Panc1 (cell line): ENCODE results near the gene ARHGEF6. TPM values are rescaled to one million over a fixed set of nuclear protein-coding genes. Genes with fewer than 3 reads are reported as not detected.

Experiments used
- ATAC-seq: fragments of 200-7000 bp; cut with Tn5 transposase; 2 replicates; pipeline ENCODE4 v1.9.1; 2020; ENCODE audit warnings: mild to moderate bottlenecking, moderate library complexity
- BruUV-seq: library from RNA; stranded (reverse); fragments of 400-500 nt; replicated peaks from 2 replicates; lab custom pipeline; 2021; lab: Mats Ljungman, UMichigan
- CTCF ChIA-PET: fragments of 300-600 bp; sonication (Branson Sonifier 250); formaldehyde crosslinking; loops from one replicate; lab custom pipeline; 2022; ENCODE audit warnings: antibody characterized with exemption; lab: Charles Lee
- POLR2A ChIA-PET: fragments of 300-600 bp; sonication (Branson Sonifier 250); formaldehyde crosslinking; loops from one replicate; lab custom pipeline; 2022; ENCODE audit warnings: antibody characterized with exemption; lab: Charles Lee
- DNase-seq: peaks from one replicate; pipeline ENCODE4 v3.0.0-alpha.2; 2010; ENCODE audit warnings: low read depth, low spot score
- H3K27ac ChIP-seq: 2 replicates; pipeline ENCODE4 v1.5.1; 2011; ENCODE audit warnings: mild to moderate bottlenecking, low read length, inconsistent platforms
- H3K27me3 ChIP-seq: fragments of 200-500 bp; sonication (Bioruptor generic); 2 replicates; pipeline ENCODE4 v1.6.0; 2014; ENCODE audit warnings: low read length, inconsistent platforms; ENCODE audit not compliant: control insufficient read depth, insufficient read depth
- H3K36me3 ChIP-seq: fragments of 200-500 bp; sonication (Bioruptor generic); 2 replicates; pipeline ENCODE4 v1.5.1; 2014; ENCODE audit warnings: inconsistent platforms, mild to moderate bottlenecking, low read length, moderate library complexity; ENCODE audit not compliant: control insufficient read depth, insufficient read depth
- H3K4me1 ChIP-seq: 2 replicates; pipeline ENCODE4 v1.5.1; 2011; ENCODE audit warnings: inconsistent platforms, mild to moderate bottlenecking, low read length, moderate library complexity; ENCODE audit not compliant: control insufficient read depth, insufficient read depth
- H3K4me3 ChIP-seq, 2 experiments: 2 replicates each; pipeline ENCODE4 v1.5.1; 2011 to 2012; ENCODE audit warnings: low read depth in 2 of 2, low read length in 2 of 2, mild to moderate bottlenecking in 2 of 2, inconsistent platforms in 1 of 2, moderate library complexity in 1 of 2
- H3K9me3 ChIP-seq: fragments of 200-500 bp; sonication (Bioruptor generic); 2 replicates; pipeline ENCODE4 v1.5.1; 2014; ENCODE audit warnings: low read depth, mild to moderate bottlenecking, inconsistent platforms, low read length, moderate library complexity; ENCODE audit not compliant: control insufficient read depth, insufficient read depth
- POLR2AphosphoS5 ChIP-seq: IDR thresholded peaks from 2 replicates; pipeline ENCODE4 v1.6.1; 2012; ENCODE audit warnings: mild to moderate bottlenecking, low read depth, low read length, moderate library complexity
- SIN3A ChIP-seq: IDR thresholded peaks from 2 replicates; pipeline ENCODE4 v1.6.1; 2012; ENCODE audit warnings: low read depth, mild to moderate bottlenecking, low read length, moderate library complexity, borderline replicate concordance; ENCODE audit not compliant: insufficient read depth
- TCF7L2 ChIP-seq: IDR thresholded peaks from 2 replicates; pipeline ENCODE4 v1.6.1; 2011; ENCODE audit warnings: mild to moderate bottlenecking, low read depth, low read length, inconsistent platforms
- in situ Hi-C: cut with HindIII; loops from 2 replicates; pipeline ENCODE4 v1.10.0; 2016; ENCODE audit warnings: low sequenced_read_pairs, low pct_unique_long_range_greater_than_20kb
- intact Hi-C: fragments of 100-400 bp; cut with micrococcal nuclease; formaldehyde crosslinking; loops from one replicate; pipeline ENCODE4 v1.10.0; 2022; ENCODE audit not compliant: unreplicated experiment
- total RNA-seq: library from RNA; stranded (reverse); gene quantifications from one replicate; pipeline ENCODE4 v1.2.1, GENCODE V29; 2021; ENCODE audit not compliant: unreplicated experiment
- TF ChIP-seq, protein P1 (sequence below), 2 experiments: IDR thresholded peaks; 2 replicates each; pipeline ENCODE4 v1.6.1; 2011 to 2012; ENCODE audit warnings: low read depth in 2 of 2, control low read depth in 1 of 2, low read length in 1 of 2, mild to moderate bottlenecking in 1 of 2, moderate library complexity in 1 of 2; ENCODE audit not compliant: insufficient read depth in 1 of 2
- TF ChIP-seq, protein P2 (sequence below): fragments of 450-650 bp; IDR thresholded peaks from 2 replicates; pipeline ENCODE4 v1.5.1; 2017; ENCODE audit warnings: mild to moderate bottlenecking

The ARHGEF6 gene
- total RNA-seq, 1 experiment from 2014 or later: 35.5 TPM

DNA sequence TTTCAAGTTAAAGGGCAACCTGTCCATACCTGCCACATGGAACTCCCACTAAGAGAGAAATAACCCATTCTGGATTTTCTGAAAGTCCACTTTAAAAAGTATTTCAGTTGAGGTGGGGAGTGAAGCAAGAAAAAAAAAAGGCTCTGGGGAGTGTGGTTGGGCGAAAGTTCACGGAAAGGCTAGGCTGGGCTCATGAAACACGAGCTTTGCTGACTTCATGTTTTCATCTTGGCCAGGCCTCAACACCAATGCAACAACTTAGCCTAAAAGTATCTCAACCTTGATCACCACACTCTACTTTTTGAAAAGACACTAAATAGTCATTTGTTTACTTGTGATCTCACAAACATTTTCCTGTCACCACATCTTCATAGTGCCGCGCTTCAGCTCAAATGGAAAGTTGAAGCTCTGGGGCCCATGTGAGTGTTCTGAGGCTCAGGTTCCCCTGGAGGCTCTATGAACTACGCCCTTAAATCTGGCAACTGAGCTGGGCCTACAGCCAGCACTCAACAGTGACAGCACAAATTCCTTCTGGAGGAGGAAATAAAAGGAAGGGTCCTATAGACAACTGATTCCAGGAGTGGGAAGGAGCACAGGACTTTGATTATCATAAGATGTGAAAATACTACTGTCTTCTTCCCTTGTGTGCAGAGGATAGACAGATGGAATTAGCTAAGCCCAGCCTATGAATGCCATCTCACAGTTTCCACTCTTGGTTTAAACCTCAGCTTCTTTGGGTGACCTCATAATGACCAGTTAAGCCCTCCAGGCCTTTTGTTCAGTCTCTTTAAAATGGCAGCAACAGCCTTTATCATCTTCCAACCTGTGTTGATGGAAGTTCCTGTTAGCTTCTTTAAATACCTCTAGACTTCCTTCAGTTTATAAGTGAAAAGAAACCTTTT is 127.7 kb downstream of the ARHGEF6 start:
- H3K9me3 ChIP-seq: no peaks in the 10 kb centered on the region
- ATAC-seq: no peak
- TF ChIP-seq SIN3A: no peak
- no peak overlapping the region for H3K27ac ChIP-seq
- DNase-seq: no peak
- H3K27me3 ChIP-seq: peaks cover 11% of the 10 kb centered on the region
- H3K36me3 ChIP-seq: no peaks in the 10 kb centered on the region
- ChIA-PET POLR2A (interaction anchor here (0.7 kb wide), 1 partner anchor 48 kb away, joined by 7 read pairs; no protein-coding TSS in a partner anchor), CTCF (no interaction called here)
- no peaks in the 10 kb centered on the region for H3K4me1 ChIP-seq
- in situ Hi-C loops: no loop called here
- no peak overlapping the region for H3K4me3 ChIP-seq
- no TSS peak for BruUV-seq
- intact Hi-C loops: no loop called here

DNA sequence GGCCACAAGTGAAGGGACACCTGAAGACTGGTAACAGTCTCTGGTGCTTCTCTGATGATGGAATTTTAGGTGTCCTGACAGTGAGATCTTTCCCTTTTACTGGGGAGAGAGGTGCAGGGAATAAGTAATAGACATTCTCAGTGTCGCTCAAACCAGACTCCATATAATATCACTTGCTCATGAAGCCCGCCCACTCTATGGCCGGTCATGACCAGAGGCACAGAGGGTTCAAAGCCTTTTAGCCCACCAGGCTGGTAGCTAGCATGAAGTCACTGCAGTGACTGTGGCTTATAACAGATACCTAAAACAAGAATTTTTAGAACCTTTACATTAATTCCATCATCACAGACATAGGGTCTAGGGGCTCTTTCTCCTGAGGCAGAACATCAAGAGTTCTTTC is 129.9 kb downstream of the ARHGEF6 start:
- BruUV-seq: no TSS peak
- no peak for ATAC-seq
- no peaks in the 10 kb centered on the region for H3K36me3 ChIP-seq
- H3K9me3 ChIP-seq: no peaks in the 10 kb centered on the region
- H3K27me3 ChIP-seq: peaks cover 6% of the 10 kb centered on the region
- ChIA-PET CTCF (no interaction called here), POLR2A (no interaction called here)
- no peak overlapping the region for H3K27ac ChIP-seq
- no peak for DNase-seq
- no peaks in the 10 kb centered on the region for H3K4me1 ChIP-seq
- intact Hi-C loops: no loop called here
- in situ Hi-C loops: no loop called here
- TF ChIP-seq, protein P1, sequence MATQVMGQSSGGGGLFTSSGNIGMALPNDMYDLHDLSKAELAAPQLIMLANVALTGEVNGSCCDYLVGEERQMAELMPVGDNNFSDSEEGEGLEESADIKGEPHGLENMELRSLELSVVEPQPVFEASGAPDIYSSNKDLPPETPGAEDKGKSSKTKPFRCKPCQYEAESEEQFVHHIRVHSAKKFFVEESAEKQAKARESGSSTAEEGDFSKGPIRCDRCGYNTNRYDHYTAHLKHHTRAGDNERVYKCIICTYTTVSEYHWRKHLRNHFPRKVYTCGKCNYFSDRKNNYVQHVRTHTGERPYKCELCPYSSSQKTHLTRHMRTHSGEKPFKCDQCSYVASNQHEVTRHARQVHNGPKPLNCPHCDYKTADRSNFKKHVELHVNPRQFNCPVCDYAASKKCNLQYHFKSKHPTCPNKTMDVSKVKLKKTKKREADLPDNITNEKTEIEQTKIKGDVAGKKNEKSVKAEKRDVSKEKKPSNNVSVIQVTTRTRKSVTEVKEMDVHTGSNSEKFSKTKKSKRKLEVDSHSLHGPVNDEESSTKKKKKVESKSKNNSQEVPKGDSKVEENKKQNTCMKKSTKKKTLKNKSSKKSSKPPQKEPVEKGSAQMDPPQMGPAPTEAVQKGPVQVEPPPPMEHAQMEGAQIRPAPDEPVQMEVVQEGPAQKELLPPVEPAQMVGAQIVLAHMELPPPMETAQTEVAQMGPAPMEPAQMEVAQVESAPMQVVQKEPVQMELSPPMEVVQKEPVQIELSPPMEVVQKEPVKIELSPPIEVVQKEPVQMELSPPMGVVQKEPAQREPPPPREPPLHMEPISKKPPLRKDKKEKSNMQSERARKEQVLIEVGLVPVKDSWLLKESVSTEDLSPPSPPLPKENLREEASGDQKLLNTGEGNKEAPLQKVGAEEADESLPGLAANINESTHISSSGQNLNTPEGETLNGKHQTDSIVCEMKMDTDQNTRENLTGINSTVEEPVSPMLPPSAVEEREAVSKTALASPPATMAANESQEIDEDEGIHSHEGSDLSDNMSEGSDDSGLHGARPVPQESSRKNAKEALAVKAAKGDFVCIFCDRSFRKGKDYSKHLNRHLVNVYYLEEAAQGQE (IDR thresholded peaks at IDR 0.05; ENCODE audit: insufficient read depth in 1 of 2, low read depth in 2 of 2, low read length in 1 of 2): no peak
- TF ChIP-seq, protein P2, sequence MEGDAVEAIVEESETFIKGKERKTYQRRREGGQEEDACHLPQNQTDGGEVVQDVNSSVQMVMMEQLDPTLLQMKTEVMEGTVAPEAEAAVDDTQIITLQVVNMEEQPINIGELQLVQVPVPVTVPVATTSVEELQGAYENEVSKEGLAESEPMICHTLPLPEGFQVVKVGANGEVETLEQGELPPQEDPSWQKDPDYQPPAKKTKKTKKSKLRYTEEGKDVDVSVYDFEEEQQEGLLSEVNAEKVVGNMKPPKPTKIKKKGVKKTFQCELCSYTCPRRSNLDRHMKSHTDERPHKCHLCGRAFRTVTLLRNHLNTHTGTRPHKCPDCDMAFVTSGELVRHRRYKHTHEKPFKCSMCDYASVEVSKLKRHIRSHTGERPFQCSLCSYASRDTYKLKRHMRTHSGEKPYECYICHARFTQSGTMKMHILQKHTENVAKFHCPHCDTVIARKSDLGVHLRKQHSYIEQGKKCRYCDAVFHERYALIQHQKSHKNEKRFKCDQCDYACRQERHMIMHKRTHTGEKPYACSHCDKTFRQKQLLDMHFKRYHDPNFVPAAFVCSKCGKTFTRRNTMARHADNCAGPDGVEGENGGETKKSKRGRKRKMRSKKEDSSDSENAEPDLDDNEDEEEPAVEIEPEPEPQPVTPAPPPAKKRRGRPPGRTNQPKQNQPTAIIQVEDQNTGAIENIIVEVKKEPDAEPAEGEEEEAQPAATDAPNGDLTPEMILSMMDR: no peak
- TF ChIP-seq SIN3A (no peak), POLR2AphosphoS5 (no peak), TCF7L2 (no peak)
- H3K4me3 ChIP-seq: no peak overlapping the region

DNA sequence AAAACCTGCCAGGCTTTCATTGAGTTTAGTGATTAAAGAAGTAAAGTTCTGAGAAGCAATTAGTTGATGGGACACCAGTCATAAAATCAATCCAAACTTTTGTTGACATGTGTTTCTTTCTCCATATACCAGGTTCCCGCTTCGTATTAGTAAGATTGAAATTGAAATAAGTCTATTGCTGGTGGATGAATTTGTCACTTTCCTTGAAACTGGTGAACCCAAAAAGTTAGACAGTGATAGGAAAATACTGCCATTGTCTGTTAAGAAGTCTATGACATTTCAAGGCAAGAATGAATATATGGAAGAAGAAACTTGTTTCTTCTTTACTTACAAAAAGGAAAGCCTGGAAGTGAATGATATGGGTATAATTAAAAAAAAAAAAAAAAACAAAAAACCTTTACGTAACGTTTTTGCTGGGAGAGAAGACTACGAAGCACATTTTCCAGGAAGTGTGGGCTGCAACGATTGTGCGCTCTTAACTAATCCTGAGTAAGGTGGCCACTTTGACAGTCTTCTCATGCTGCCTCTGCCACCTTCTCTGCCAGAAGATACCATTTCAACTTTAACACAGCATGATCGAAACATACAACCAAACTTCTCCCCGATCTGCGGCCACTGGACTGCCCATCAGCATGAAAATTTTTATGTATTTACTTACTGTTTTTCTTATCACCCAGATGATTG is 132.9 kb downstream of the ARHGEF6 start, which contains the start of gene CD40LG:
TSS of gene CD40LG (plus strand) at position 482 of the 684 bp plus-strand sequence. CDS start at position 573, 91 bp downstream.
- H3K27ac ChIP-seq: no peak within 1 kb of the TSS
- ChIA-PET POLR2A (no interaction called here), CTCF (no interaction called here)
- ATAC-seq: no peak
- no peak for DNase-seq
- TF ChIP-seq, protein P1 (IDR thresholded peaks at IDR 0.05; ENCODE audit: insufficient read depth in 1 of 2, low read depth in 2 of 2, low read length in 1 of 2): no peak
- TF ChIP-seq SIN3A (no peak), TCF7L2 (no peak), POLR2AphosphoS5 (no peak)
- TF ChIP-seq, protein P2: no peak
- no peaks in the 10 kb centered on the region for H3K36me3 ChIP-seq
- H3K4me3 ChIP-seq: no peak within 1 kb of the TSS
- H3K9me3 ChIP-seq: no peaks in the 10 kb centered on the region
- no peaks in the 10 kb centered on the region for H3K4me1 ChIP-seq
- no TSS peak for BruUV-seq
- peaks cover 2% of the 10 kb centered on the region; the same call in 1 of the 2 replicates for H3K27me3 ChIP-seq
- intact Hi-C loops: no loop called here
- in situ Hi-C loops: no loop called here
